ENCODE measurements around the gene PHRF1. TPM values are rescaled to one million over a fixed set of nuclear protein-coding genes. Genes with fewer than 3 reads are reported as not detected.

PHRF1 gene
- total and polyA plus RNA-seq, 8 donors, result 11.2 to 39.3 (median 14.8) TPM

DNA sequence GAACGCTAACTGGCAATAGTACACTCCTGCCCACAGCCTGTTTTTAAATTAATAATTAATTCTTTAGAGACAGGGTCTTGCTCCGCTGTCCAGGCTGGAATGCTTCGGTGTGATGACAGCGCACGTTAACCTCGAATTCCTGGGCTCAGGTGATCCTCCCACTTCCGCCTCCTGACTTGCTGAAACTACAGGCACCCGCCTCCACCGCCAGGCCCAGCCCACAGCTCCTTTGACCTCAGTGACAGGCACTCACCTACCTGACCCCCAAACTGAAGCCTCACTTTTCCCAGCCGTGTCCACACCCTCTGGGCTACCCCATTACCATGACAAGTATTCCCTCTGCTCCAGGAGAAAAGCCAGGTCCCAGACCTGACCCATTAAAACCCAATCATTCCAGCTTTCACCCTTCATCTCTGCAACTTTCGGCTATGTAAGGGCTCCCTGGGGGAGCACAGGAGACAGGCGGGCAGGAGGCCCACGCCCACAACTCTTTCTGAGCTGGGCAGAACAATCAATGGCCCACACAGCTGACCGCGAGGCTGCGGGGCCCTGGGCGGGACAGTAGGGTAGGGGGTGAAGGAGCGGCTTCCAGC, 16.5 kb upstream of the PHRF1 start:
- ATAC-seq, result peak; percentile 0 to 7 (median 3)
- Histone ChIP-seq H3K9me3 (no peaks in the 10 kb centered on the region), H3K36me3 (no peaks in the 10 kb centered on the region), H3K27me3 (no peaks in the 10 kb centered on the region), H3K4me1 (peaks cover 0 to 11% (median 9%) of the 10 kb centered on the region in 3 donors), H3K27ac (peak overlapping the region; percentile 90 to 99 (median 96)), H3K4me3 (peak overlapping the region; percentile 16 to 98 (median 74))
- no peak for TF ChIP-seq CTCF (IDR thresholded peaks at IDR 0.05)
- FAIRE-seq, result no peak
- WGBS, 2 donors, result 42 to 48% methylated on average over 18 of the region's 18 CpGs
- intact Hi-C loops (cut with DNase I), result loop anchor here in 2 of 3 donors (5.0 to 10.0 kb wide), 2 partner anchors 162 to 165 kb away; no protein-coding TSS in a partner anchor
- DNase-seq, result peak in 4 of 6 donors; percentile 65 to 79 (median 69)

GRCh38 chr11:560305-561147, 15.7 kb upstream of the PHRF1 start, which contains the start of the genes LMNTD2 and RASSF7:
Gene LMNTD2, minus strand, starts transcription at chr11:560738. Its CDS starts 22 bp downstream, at chr11:560716.
Gene RASSF7, plus strand, starts transcription at chr11:560970. Its CDS starts 799 bp downstream, at chr11:561769.
- intact Hi-C loops (cut with DNase I), result no loop called here
- ATAC-seq (peak; percentile 81 to 92 (median 88)), FAIRE-seq (no peak), DNase-seq (peak; percentile 91 to 98 (median 96))
- Histone ChIP-seq H3K9me3 (no peaks in the 10 kb centered on the region), H3K36me3 (no peaks in the 10 kb centered on the region), H3K27me3 (no peaks in the 10 kb centered on the region), H3K4me1 (peaks cover 0 to 11% (median 9%) of the 10 kb centered on the region in 3 donors), H3K4me3 (peak within 1 kb of the TSS; percentile 71 to 98 (median 95)), H3K27ac (peak within 1 kb of the TSS; percentile 91 to 99 (median 96))
- no peak for TF ChIP-seq CTCF (IDR thresholded peaks at IDR 0.05)
- 1 to 2% methylated on average over 34 to 85 of the region's 95 CpGs for WGBS, 2 donors

- no peak for TF ChIP-seq CTCF (IDR thresholded peaks at IDR 0.05)
- peak overlapping the region; percentile 71 to 98 (median 95) for H3K4me3 ChIP-seq
- no peak for FAIRE-seq
- intact Hi-C loops (cut with DNase I), result no loop called here
- DNase-seq, result peak; percentile 80 to 92 (median 84)
- H3K36me3 ChIP-seq, result no peaks in the 10 kb centered on the region
- peaks cover 0 to 11% (median 9%) of the 10 kb centered on the region in 3 donors for H3K4me1 ChIP-seq
- H3K9me3 ChIP-seq, result no peaks in the 10 kb centered on the region
- peak overlapping the region; percentile 84 to 99 (median 94) for H3K27ac ChIP-seq
- WGBS, 2 donors, result 4 to 7% methylated on average over 46 to 67 of the region's 67 CpGs
- ATAC-seq, result peak; percentile 56 to 76 (median 66)
- H3K27me3 ChIP-seq, result no peaks in the 10 kb centered on the region
Measured at GRCh38 chr11:561148-562003, 14.9 kb upstream of the PHRF1 start.

- Histone ChIP-seq H3K27me3 (no peaks in the 10 kb centered on the region), H3K9me3 (no peaks in the 10 kb centered on the region), H3K4me3 (peak overlapping the region in 3 of 4 donors; percentile 94 to 98 (median 96)), H3K27ac (peak overlapping the region in 3 of 4 donors; percentile 84 to 97 (median 91)), H3K36me3 (no peaks in the 10 kb centered on the region), H3K4me1 (peaks cover 0 to 11% (median 9%) of the 10 kb centered on the region in 3 donors)
- intact Hi-C loops (cut with DNase I), result no loop called here
- DNase-seq (peak in 3 of 6 donors; percentile 55 to 81 (median 58)), FAIRE-seq (no peak), ATAC-seq (no peak)
- 84 to 88% methylated on average over 29 of the region's 29 CpGs for WGBS, 2 donors
- no peak for TF ChIP-seq CTCF (IDR thresholded peaks at IDR 0.05)
Measured at GRCh38 chr11:562046-562645, 14.1 kb upstream of the PHRF1 start.

Measured in pancreas (tissue), 10 donors.